ENCODE data around the gene ISOC2.

DNA sequence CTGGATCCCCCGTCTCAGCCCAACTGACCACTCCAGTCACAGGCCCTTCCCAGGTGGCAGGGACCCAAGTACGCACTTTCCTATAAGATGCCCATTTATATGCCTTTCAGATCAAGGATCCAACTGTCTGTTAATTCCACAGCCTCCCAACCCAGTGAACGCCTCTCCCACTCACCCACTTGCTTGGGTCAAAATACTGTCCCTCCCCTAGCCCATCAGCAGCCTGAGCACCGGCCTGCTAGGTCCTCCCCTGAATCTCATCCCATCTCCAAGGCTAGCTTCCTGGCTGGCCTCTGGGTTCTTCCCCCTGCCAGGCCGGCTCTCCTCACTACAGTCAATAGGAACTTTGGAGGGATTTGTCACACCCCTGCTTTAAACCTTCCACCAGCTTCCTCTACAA lies 55.8 kb downstream of the ISOC2 start:
- TF ChIP-seq, protein P1, sequence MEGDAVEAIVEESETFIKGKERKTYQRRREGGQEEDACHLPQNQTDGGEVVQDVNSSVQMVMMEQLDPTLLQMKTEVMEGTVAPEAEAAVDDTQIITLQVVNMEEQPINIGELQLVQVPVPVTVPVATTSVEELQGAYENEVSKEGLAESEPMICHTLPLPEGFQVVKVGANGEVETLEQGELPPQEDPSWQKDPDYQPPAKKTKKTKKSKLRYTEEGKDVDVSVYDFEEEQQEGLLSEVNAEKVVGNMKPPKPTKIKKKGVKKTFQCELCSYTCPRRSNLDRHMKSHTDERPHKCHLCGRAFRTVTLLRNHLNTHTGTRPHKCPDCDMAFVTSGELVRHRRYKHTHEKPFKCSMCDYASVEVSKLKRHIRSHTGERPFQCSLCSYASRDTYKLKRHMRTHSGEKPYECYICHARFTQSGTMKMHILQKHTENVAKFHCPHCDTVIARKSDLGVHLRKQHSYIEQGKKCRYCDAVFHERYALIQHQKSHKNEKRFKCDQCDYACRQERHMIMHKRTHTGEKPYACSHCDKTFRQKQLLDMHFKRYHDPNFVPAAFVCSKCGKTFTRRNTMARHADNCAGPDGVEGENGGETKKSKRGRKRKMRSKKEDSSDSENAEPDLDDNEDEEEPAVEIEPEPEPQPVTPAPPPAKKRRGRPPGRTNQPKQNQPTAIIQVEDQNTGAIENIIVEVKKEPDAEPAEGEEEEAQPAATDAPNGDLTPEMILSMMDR (IDR thresholded peaks at IDR 0.05), result no peak
- no peak for TF ChIP-seq POLR2A (IDR thresholded peaks at IDR 0.05)

Measured in right lobe of liver (tissue), 4 donors.